Lung (tissue), 12 donors: ENCODE measurements around the gene CFAP61. TPM values are rescaled to one million over a fixed set of nuclear protein-coding genes. Genes with fewer than 3 reads are reported as not detected.

ENCODE experiments used
- ATAC-seq: fragments of 200-7000 bp; cut with Tn5 transposase; one replicate; pipeline ENCODE4 v1.9.1; 2020; ENCODE audit warnings: moderate number of reproducible peaks; ENCODE audit not compliant: insufficient read depth, low FRiP score
- DNase-seq, 3 donors: peaks; one replicate each; pipeline ENCODE4 v3.0.0-alpha.2; 2013 to 2017
- H3K27ac ChIP-seq, 2 donors: one replicate each; pipeline ENCODE4 v1.5.1; 2013; ENCODE audit warnings: mild to moderate bottlenecking in 2 of 2, moderate library complexity in 2 of 2, control low read depth in 1 of 2, inconsistent platforms in 1 of 2, low read depth in 1 of 2, low read length in 1 of 2
- H3K27me3 ChIP-seq, 3 donors: one replicate each; pipeline ENCODE4 v1.5.1; 2013; ENCODE audit warnings: low read length in 2 of 3; ENCODE audit not compliant: control insufficient read depth in 3 of 3, insufficient read depth in 3 of 3
- H3K36me3 ChIP-seq, 4 donors: one replicate each; pipeline ENCODE4 v1.5.1; 2013; ENCODE audit warnings: low read length in 4 of 4, mild to moderate bottlenecking in 1 of 4, moderate library complexity in 1 of 4; ENCODE audit not compliant: control insufficient read depth in 4 of 4, insufficient read depth in 4 of 4
- H3K4me1 ChIP-seq, 5 donors: one replicate each; pipeline ENCODE4 v1.5.1; 2013; ENCODE audit warnings: low read length in 5 of 5, mild to moderate bottlenecking in 2 of 5, moderate library complexity in 1 of 5; ENCODE audit not compliant: control insufficient read depth in 5 of 5, insufficient read depth in 5 of 5
- H3K4me3 ChIP-seq: one replicate; pipeline ENCODE4 v1.5.1; 2013; ENCODE audit warnings: mild to moderate bottlenecking, control low read depth, moderate library complexity
- H3K9ac ChIP-seq, 2 donors: one replicate each; pipeline ENCODE4 v1.5.1; 2013; ENCODE audit warnings: low read length in 2 of 2, control low read depth in 1 of 2; ENCODE audit not compliant: insufficient read depth in 1 of 2
- H3K9me3 ChIP-seq, 4 donors: one replicate each; pipeline ENCODE4 v1.5.1; 2013; ENCODE audit warnings: low read length in 3 of 4, mild to moderate bottlenecking in 1 of 4, moderate library complexity in 1 of 4; ENCODE audit not compliant: control insufficient read depth in 4 of 4, insufficient read depth in 3 of 4
- CTCF ChIP-seq: IDR thresholded peaks from 2 replicates; pipeline ENCODE4 v1.5.1; 2012; ENCODE audit warnings: mild to moderate bottlenecking; ENCODE audit errors: control extremely low read depth, extremely low read depth
- WGBS, 2 donors: extraction: QIAGEN DNeasy Blood & Tissue Kit; methylation state at CpG; one replicate each; pipeline ENCODE4 v1.1.7; 2013; 5-methylcytosine and 5-hydroxymethylcytosine counted together
- polyA plus RNA-seq, 2 donors: library from polyadenylated mRNA; stranded (reverse); fragments of 200-250 nt; gene quantifications; one replicate each; pipeline ENCODE4 v1.2.1, GENCODE V29; 2013
- total RNA-seq, 2 donors: library from RNA; depleted of rRNA in 1 of 2; stranded (reverse); fragments of >200 nt in 1 of 2; gene quantifications; one replicate each; pipeline ENCODE4 v1.2.1, GENCODE V29; 2014 to 2021
- donor health status: control.
- donor health status: control.
- donor health status: Bipolar disorder and iron deficiency.
- donor health status: healthy.
- donor health status: DM: yes; HTN: yes; CAD: no.

The CFAP61 gene
- total and polyA plus RNA-seq, 4 donors = 2.0 to 15.4 (median 6.5) TPM

DNA sequence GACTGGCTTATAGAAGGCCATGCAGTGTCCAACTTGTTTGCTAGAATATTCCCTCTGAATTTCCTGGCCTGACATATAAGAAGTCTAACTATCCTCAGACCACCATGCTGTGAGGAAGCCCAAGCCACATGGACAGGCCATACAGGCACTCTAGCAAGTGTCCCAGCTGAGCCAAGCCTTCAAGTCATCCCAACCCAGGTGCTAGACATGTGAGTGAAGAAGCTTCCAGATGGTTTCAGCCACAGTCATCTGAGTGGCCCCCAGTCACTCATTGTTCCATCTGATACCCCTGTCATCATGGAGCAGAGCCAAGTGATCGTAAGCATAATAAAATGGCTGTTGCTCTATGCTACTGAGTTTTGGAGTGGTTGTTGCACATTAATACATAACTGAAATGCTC lies 269.6 kb downstream of the CFAP61 start:
- peaks cover 0 to 22% (median 0%) of the 10 kb centered on the region in 5 donors for H3K4me1 ChIP-seq
- no peak for ATAC-seq
- H3K27me3 ChIP-seq = no peaks in the 10 kb centered on the region
- 87 to 90% methylated on average over 1 of the region's 1 CpG for WGBS, 2 donors
- no peak for DNase-seq
- H3K4me3 ChIP-seq = no peak overlapping the region
- no peak for TF ChIP-seq CTCF
- no peaks in the 10 kb centered on the region for H3K36me3 ChIP-seq
- peaks cover 0 to 9% (median 3%) of the 10 kb centered on the region in 4 donors for H3K9me3 ChIP-seq
- no peak overlapping the region for H3K27ac ChIP-seq
- no peak overlapping the region for H3K9ac ChIP-seq

- Histone ChIP-seq H3K9me3 (peaks cover 0 to 9% (median 2%) of the 10 kb centered on the region in 4 donors), H3K36me3 (no peaks in the 10 kb centered on the region), H3K27ac (no peak overlapping the region), H3K9ac (no peak overlapping the region), H3K27me3 (peaks cover 0 to 2% (median 0%) of the 10 kb centered on the region in 3 donors), H3K4me3 (no peak overlapping the region), H3K4me1 (peaks cover 0 to 13% (median 0%) of the 10 kb centered on the region in 5 donors)
- no peak for DNase-seq
- 85 to 88% methylated on average over 6 of the region's 6 CpGs for WGBS, 2 donors
- no peak for ATAC-seq
- no peak for TF ChIP-seq CTCF
Measured at GRCh38 chr20:20322912-20323311, 270.6 kb downstream of the CFAP61 start.

DNA sequence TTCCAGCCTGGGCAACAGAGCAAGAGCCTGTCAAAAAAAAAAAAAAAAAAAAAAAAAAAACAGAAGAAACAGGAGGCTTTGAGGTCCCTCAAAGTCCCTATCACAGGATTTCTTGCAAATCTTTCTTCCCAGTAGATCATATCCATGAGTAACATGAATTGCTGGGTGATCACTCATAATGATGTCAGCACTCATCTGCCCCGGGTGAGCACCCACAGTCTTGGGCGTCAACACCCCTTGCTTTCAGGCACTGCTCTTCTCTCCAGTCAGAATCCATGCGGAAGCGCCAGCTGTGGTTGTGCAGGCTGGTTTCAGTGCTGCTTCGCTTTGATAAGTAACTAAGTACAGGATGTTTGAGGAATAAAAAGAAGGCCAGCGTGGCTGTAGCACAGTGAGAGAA lies 275.4 kb downstream of the CFAP61 start:
- no peaks in the 10 kb centered on the region for H3K36me3 ChIP-seq
- WGBS, 2 donors = 91 to 93% methylated on average over 6 of the region's 6 CpGs
- no peak for DNase-seq
- H3K27ac ChIP-seq = no peak overlapping the region
- no peaks in the 10 kb centered on the region for H3K4me1 ChIP-seq
- H3K9me3 ChIP-seq = peaks cover 0 to 3% (median 0%) of the 10 kb centered on the region in 4 donors
- no peak for TF ChIP-seq CTCF
- no peak overlapping the region for H3K9ac ChIP-seq
- H3K4me3 ChIP-seq = no peak overlapping the region
- ATAC-seq = no peak
- peaks cover 0 to 2% (median 0%) of the 10 kb centered on the region in 3 donors for H3K27me3 ChIP-seq

DNA sequence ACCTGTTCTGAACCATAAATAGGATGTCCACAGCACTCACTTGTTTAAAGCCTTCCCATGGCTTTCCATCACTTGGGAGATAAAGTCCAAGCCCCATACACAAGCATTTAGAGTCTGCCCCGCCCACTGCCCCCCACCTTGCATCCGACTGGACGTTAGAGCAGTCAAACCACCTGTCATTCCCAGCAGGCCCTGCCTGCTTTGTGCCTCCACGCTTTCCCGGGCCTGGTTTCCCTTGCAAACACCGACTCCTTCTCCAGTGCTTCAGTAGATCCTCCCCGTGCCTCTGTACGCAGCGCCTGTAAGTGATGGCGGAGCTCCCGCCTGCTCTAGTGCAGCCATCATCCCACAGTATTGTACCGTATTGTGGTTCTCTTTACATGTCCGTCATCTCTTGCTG lies 277.2 kb downstream of the CFAP61 start:
- DNase-seq = no peak
- no peak overlapping the region for H3K4me3 ChIP-seq
- no peak overlapping the region for H3K27ac ChIP-seq
- TF ChIP-seq CTCF = no peak
- H3K9me3 ChIP-seq = peaks cover 0 to 3% (median 0%) of the 10 kb centered on the region in 4 donors
- no peak overlapping the region for H3K9ac ChIP-seq
- no peak for ATAC-seq
- 89 to 90% methylated on average over 13 of the region's 13 CpGs for WGBS, 2 donors
- H3K27me3 ChIP-seq = peaks cover 0 to 2% (median 0%) of the 10 kb centered on the region in 3 donors
- no peaks in the 10 kb centered on the region for H3K4me1 ChIP-seq
- H3K36me3 ChIP-seq = no peaks in the 10 kb centered on the region
